ENCODE results near the gene MBD3L5.
A peak's percentile ranks its signal among the peaks of the same experiment; 100 is the strongest.
"Not testable (repeated sequence)": the region's sequence is repeated elsewhere in the genome, so short reads cannot be mapped to it uniquely, and the experiment has no call there.

The MBD3L5 gene

GRCh38 chr19:7054635-7055368 is 24.4 kb downstream of the MBD3L5 start:
- not testable (repeated sequence) for DNase-seq

DNA sequence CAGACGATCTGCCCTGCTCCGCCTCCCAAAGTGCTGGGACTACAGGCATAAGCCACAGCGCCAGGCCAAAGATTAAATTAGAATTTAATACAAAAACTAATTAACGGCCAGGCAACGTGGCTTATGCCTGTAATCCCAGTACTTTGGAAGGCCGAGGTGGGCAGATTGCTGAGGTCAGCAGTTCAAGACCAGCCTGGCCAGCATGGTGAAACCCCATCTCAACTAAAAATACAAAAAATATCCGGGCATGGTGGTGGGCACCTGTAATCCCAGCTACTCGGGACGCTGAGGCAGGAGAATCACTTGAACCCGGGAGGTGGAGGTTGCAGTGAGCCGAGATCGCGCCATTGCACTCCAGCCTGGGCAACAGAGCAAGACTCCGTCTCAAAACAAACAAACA is 25.3 kb downstream of the MBD3L5 start:
- DNase-seq, result not testable (repeated sequence)

DNA sequence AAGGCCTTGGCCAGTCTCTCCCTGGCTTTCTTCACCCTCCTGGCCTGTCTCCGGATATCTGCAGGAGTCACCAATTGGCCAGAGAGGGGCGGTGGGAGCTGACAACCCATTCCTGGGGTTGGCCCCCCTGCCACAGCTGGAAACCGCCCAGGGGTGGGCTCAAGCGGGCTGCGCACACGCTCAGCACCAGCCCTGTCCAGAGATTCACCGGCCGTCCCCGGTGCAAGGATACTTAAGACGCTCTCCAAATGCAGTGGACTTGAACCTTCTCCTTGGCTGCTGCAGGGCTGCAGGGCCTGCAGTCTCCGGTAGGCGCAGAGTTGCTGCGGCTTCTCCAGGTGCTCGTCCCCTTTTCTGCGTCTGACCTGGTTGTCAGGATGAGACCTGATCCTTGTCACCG is 26.0 kb downstream of the MBD3L5 start:
- not testable (repeated sequence) for DNase-seq

DNA sequence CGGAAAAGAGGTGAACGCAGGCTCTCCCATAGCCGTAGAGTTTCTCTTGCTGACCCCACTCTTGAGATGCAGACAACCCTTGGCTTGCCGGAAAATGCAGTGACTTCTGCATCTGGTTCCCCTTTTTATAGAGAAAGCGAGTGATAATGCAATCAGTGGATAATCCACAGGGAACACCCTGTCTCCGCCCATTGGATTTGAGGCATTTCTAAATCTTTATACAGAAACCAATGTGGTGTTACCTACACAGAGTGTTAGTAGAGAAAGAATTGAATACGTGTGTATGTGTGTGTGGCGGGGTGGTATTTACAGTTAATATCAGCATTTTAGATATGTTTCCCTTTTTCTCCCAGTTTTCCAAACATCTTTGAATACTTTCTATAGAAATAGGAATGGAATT is 28.2 kb downstream of the MBD3L5 start, which contains the start of gene MBD3L3:
TSS of gene MBD3L3 (minus strand) at position 101 of the 400 bp plus-strand sequence. CDS start at position 30, 71 bp downstream.
- DNase-seq, result not testable (repeated sequence)

- not testable (repeated sequence) for DNase-seq
Measured at GRCh38 chr19:7059977-7060376, 29.6 kb downstream of the MBD3L5 start.

DNA sequence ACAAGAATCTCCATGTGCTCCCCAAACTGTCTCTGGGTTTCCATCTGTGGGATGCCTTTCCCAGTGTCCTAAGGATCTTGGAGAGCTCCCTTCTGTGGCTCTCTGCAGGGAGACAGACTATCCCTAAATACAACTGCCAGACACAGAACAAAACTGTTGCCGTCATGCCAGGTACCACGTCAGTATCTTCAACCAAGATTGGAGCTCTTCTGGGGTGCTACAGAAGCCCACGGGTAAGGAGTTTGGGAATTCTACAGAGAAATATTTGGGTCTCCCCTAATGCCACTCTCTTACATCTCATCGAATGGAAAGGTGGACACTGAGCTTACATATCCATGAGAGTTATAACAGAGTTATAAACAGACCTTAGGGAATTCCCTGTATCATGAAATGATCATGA is 33.0 kb downstream of the MBD3L5 start:
- DNase-seq, result no peak

DNA sequence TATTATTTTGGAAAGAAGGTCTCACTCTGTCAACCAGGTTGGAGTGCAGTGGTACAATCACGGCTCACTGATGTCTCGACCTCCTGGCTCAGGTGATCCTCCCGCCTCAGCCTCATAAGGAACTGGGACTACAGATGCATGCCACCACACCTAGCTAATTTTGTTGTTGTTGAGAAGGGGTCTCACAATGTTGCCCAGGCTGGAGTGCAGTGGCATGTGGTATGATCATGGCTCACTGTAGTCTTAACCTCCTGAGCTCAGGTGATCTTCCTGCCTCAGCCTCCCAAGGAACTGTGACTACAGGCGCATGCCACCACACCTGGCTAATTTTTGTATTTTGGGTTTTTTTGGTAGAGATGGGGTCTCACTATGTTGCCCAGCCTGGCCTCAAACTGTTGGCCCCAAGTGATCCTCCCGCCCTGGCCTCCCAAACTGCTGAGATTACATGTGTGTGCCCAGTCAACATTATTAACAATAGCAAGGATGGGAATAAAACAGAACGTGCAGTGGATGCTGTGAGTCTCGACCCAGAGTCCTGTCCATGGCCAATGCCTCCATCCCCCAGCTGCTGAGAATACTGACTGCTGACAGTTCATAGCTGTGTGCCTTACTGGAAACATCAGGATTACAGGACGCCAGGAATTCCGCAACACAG is 33.5 kb downstream of the MBD3L5 start:
- no peak for DNase-seq

DNA sequence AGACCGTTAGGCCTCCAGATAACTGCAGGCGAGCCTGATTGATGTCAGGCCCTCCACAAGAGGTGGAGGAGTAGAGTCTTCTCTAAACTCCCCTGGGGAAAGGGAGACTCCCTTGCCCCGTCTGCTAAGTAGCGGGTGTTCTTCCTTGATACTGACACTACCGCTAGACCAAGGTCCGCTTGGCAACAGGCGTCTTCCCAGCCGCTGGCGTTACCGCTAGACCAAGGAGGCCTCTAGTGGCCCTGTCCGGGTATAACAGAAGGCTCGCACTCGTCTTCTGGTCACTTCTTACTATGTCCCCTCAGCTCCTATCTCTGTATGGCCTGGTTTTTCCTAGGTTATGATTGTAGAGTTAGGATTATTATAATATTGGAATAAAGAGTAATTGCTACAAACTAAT is 36.7 kb downstream of the MBD3L5 start:
- not testable (repeated sequence) for DNase-seq

DNA sequence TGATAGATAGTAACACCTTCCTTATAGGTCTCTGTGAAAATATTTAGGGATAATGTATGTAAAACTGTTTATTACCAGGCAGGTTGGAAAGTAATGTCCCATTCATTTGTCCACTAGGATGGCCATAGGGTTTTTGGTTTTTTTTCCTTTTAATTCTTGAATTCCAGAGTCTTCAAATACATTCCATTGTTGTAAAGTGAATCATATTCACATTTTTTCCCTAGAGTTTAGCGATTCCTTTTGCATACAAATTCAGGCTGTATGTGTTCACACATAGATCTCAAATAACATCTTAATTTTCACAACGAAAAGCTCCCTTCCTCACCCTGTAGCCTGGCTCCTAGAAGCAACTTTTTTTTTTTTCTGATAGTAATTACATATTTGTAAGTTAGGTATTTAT is 37.3 kb downstream of the MBD3L5 start:
- DNase-seq, result no peak

DNA sequence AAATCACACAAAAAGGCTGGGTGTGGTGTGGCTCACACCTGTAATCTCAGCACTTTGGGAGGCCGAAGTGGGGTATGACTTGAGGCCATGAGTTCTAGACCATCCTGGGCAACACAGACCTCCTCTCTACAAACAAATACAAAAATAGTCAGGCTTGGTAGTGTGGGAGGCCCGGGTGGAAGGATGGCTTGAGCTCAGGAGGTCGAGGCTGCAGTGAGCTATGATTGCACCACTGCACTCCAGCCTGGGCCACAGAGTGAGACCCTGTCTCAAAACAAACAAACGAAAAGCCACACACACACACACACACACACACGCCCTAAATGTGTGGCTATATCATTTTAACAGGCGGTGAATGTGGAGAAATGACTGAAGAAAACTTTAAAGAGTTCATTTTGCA is 38.2 kb downstream of the MBD3L5 start:
- no peak for DNase-seq

GRCh38 chr19:7069042-7069903 is 38.9 kb downstream of the MBD3L5 start, which contains the start of gene ZNF557:
ZNF557 (plus strand) TSS chr19:7069703; CDS start chr19:7075075, 5,372 bp downstream.
- peak; percentile 100 for DNase-seq

DNA sequence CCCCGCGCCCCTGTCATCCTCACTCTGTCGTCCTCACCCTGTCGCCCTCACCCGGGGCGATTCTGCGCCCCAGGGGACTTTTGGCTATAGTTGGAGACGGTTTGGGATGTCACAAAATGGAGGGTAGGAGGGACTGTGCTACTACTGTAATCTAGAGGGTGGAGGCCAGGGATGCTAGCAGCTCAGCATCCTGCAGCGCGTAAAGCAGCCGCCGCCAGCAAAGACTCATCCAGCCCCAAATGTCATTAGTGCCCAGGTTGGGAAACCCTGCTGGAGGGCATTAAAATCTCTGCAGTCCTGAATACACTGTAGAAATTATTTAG is 39.5 kb downstream of the MBD3L5 start:
- no peak for DNase-seq

DNA sequence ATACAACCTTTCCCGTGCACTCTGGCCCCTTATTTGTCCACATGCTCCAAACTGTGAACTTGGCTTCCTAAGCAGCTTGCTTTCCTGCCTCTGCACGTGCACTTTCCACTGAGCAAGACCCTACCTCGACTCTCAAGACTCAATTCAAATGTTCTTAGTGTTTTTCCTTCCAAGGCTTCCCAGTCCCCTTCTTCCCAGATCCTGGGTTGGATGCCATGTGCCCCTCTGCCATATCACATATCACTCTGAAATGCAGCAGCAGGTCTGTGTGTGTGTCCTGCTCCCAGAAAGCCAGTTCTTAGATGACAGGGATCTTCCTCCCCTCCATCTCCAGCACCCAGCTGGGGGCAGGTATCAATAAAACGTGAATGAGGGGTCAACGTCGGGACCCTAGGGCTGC is 42.2 kb downstream of the MBD3L5 start:
- no peak for DNase-seq

- DNase-seq, result no peak
Measured at GRCh38 chr19:7074705-7075282, 44.4 kb downstream of the MBD3L5 start.

GRCh38 chr19:7076151-7076550 is 45.8 kb downstream of the MBD3L5 start:
- no peak for DNase-seq

DNA sequence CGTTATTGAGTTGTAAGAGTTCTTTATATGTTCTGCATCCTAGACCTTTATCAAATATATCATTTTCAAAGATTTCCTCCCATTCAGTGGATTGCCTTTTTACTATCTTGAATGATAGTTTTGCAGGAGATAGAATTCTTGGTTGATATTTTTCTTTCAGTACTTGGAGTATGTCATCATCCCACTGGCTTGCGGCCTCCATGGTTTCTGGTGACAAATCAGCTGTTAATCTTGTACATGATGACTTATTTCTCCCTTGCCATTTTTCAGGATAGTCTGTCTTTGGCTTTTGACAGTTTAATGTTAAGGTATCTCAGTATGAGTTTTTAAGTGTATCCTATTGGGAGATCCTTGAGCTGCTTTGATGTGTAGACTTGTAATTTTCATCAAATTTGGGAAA is 47.6 kb downstream of the MBD3L5 start:
- DNase-seq, result no peak
